Activated CD8-positive, alpha-beta T cell treated with anti-CD3 and anti-CD28 coated beads for 36 hours (primary cell): ENCODE data around the gene SLC25A41. TPM values are rescaled to one million over a fixed set of nuclear protein-coding genes. Genes with fewer than 3 reads are reported as not detected.

ENCODE experiments used
- ATAC-seq: fragments of 200-7000 bp; cut with Tn5 transposase; one replicate; pipeline ENCODE4 v1.10.0; 2021; ENCODE audit warnings: mild to moderate bottlenecking, moderate library complexity
- CTCF ChIA-PET: fragments of 350-600 bp; sonication (Branson Sonifier 250); formaldehyde crosslinking; loops from one replicate; lab custom pipeline; 2021; ENCODE audit warnings: antibody characterized with exemption; lab: Charles Lee
- POLR2A ChIA-PET: fragments of 350-600 bp; sonication (Branson Sonifier 250); formaldehyde crosslinking; loops from one replicate; lab custom pipeline; 2021; ENCODE audit warnings: antibody characterized with exemption; lab: Charles Lee
- DNase-seq: peaks from one replicate; pipeline ENCODE4 v3.0.0-alpha.2; 2020
- H3K27ac Mint-ChIP-seq: one replicate; pipeline ENCODE4 v1.8.0; 2021; ENCODE audit warnings: mild to moderate bottlenecking, mixed read lengths
- H3K27me3 Mint-ChIP-seq: one replicate; pipeline ENCODE4 v1.8.0; 2021; ENCODE audit warnings: mixed read lengths
- H3K36me3 Mint-ChIP-seq: one replicate; pipeline ENCODE4 v1.8.0; 2021; ENCODE audit warnings: low read depth, mixed read lengths
- H3K4me1 Mint-ChIP-seq: one replicate; pipeline ENCODE4 v1.8.0; 2021; ENCODE audit warnings: low read depth, mixed read lengths
- H3K4me3 Mint-ChIP-seq: one replicate; pipeline ENCODE4 v1.8.0; 2021; ENCODE audit warnings: mild to moderate bottlenecking, moderate library complexity, mixed read lengths
- H3K9me3 Mint-ChIP-seq: one replicate; pipeline ENCODE4 v1.8.0; 2021; ENCODE audit warnings: mixed read lengths
- CTCF ChIP-seq: fragments of 200-600 bp; IDR thresholded peaks from one replicate; pipeline ENCODE4 v1.8.0; 2022; ENCODE audit warnings: antibody characterized with exemption, mild to moderate bottlenecking
- intact Hi-C: fragments of 100-400 bp; cut with micrococcal nuclease; formaldehyde crosslinking; loops from one replicate; pipeline ENCODE4 v1.10.0; 2022
- total RNA-seq, 2 experiments: library from RNA; stranded (reverse); gene quantifications; one replicate each; pipeline ENCODE4 v1.2.3, GENCODE V29; 2021

Gene SLC25A41
- total RNA-seq, 2 experiments from 2014 or later, result not detected

DNA sequence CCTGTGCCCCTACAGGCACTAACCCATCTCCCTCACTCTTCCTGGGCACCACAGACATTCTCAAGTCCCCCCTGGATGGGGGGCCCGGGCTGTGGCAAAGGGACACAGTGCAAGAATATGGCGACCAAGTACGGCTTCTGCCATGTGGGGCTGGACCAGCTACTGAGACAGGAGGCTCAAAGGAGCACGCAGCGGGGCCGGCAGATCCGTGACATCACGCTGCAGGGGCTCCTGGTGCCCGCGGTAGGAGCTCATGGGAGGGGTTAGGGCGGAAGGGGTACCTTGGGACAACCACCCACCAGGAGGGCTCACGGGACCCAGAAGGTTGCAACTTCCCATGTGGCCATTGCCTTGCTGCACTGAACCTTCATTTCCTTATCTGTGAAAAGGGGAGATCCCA, 37.3 kb downstream of the SLC25A41 start:
- ATAC-seq, result no peak
- no peaks in the 10 kb centered on the region for H3K9me3 Mint-ChIP-seq
- DNase-seq, result no peak
- peaks cover 13% of the 10 kb centered on the region for H3K4me1 Mint-ChIP-seq
- ChIA-PET CTCF (interaction anchor here (0.7 kb wide), 1 partner anchor 19 kb away, joined by 3 read pairs; no protein-coding TSS in a partner anchor), POLR2A (no interaction called here)
- no peaks in the 10 kb centered on the region for H3K27me3 Mint-ChIP-seq
- no peak for TF ChIP-seq CTCF
- H3K4me3 Mint-ChIP-seq, result no peak overlapping the region
- intact Hi-C loops, result no loop called here
- H3K36me3 Mint-ChIP-seq, result peaks cover 11% of the 10 kb centered on the region
- no peak overlapping the region for H3K27ac Mint-ChIP-seq

- POLR2A ChIA-PET, result interaction anchor here (1.5 to 1.9 kb wide), 2 partner anchors 9 to 87 kb away, joined by 5 to 6 read pairs; partner anchors contain the start of gene DENND1C
- Mint-ChIP-seq H3K27ac (peak overlapping the region; percentile 54), H3K36me3 (peaks cover 17% of the 10 kb centered on the region), H3K4me3 (peak overlapping the region; percentile 11), H3K27me3 (no peaks in the 10 kb centered on the region), H3K9me3 (no peaks in the 10 kb centered on the region), H3K4me1 (peaks cover 17% of the 10 kb centered on the region)
- no peak for TF ChIP-seq CTCF
- CTCF ChIA-PET, result no interaction called here
- intact Hi-C loops, result no loop called here
- ATAC-seq (no peak), DNase-seq (no peak)
These were observed 38.7 kb downstream of the SLC25A41 start for GRCh38 chr19:6394831-6395230.

GRCh38 chr19:6393983-6394412, 39.6 kb downstream of the SLC25A41 start:
- peak; percentile 87 for DNase-seq
- Mint-ChIP-seq H3K4me3 (peak overlapping the region; percentile 80), H3K4me1 (peaks cover 17% of the 10 kb centered on the region), H3K9me3 (no peaks in the 10 kb centered on the region), H3K27me3 (no peaks in the 10 kb centered on the region), H3K27ac (peak overlapping the region; percentile 97), H3K36me3 (peaks cover 18% of the 10 kb centered on the region)
- ChIA-PET POLR2A (interaction anchor here (0.7 to 1.9 kb wide), 8 partner anchors 9 to 88 kb away, joined by 3 to 7 read pairs (median 4); partner anchors contain the start of genes CLPP, DENND1C and KHSRP), CTCF (interaction anchor here (1.0 kb wide), 1 partner anchor 18 kb away, joined by 3 read pairs; no protein-coding TSS in a partner anchor)
- no peak for TF ChIP-seq CTCF
- intact Hi-C loops, result no loop called here
- no peak for ATAC-seq

DNA sequence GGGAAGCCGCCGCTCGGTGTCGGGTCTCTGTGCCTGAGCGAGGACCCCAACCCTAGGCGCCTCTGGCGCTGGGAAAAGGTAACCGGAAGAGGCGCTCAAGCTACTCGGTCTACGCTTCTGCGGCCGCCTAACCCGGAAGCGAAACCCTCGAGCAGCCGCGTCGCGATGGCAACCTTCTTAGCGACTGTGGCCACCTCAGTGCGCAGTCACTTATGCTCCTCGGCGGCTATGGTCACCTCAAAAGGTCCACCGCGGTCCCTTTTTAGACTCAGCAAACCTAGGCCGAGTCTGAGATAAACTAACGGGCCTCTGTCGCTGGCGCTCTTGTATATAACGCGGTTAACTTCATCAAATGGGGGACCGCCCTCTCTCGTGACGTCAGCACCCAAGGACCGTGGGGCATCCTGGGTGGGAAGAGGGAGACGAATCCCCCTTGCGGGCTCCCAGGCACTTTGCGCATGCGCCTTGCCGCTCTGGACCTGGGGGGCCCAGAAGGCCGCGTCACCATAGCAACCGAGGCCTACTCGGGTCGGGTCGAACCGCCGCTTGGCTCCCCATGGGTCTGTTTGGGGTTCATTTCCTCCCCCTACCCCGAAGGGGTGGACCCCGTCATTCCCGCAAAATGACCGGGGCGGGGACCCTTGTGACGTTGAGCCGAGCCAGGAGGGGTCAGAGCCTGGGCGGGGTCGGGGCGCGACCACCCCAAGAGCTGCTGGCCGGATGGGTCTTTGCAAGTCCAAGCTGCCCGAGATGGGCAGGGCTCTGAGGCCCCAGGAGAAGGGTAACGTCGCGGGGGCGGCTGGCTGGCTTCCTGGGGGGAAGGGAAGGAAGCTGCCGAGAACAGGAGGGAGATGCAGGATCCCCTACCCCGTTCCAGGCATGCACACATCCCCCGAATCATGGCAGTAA, 40.2 kb downstream of the SLC25A41 start, which contains the start of gene GTF2F1:
TSS of gene GTF2F1 (minus strand) at position 91 of the 909 bp plus-strand sequence. CDS start 169 bp downstream, outside the sequence.
- no peaks in the 10 kb centered on the region for H3K27me3 Mint-ChIP-seq

More for the DNA sequence above, 40.2 kb downstream of the SLC25A41 start, which contains the start of gene GTF2F1:
- TF ChIP-seq CTCF, result peak; percentile 28
- ChIA-PET POLR2A (interaction anchor here (0.6 to 1.9 kb wide), 9 partner anchors 10 to 1506 kb away, joined by 3 to 7 read pairs (median 4); partner anchors contain the start of genes CLPP, DENND1C and KHSRP), CTCF (interaction anchor here (1.0 kb wide), 1 partner anchor 19 kb away, joined by 3 read pairs; no protein-coding TSS in a partner anchor)
- intact Hi-C loops, result no loop called here
- Mint-ChIP-seq H3K4me1 (peaks cover 17% of the 10 kb centered on the region), H3K36me3 (peaks cover 21% of the 10 kb centered on the region), H3K27ac (peak within 1 kb of the TSS; percentile 97), H3K9me3 (no peaks in the 10 kb centered on the region), H3K4me3 (peak within 1 kb of the TSS; percentile 80)
- peak; percentile 86 for ATAC-seq
- DNase-seq, result peak; percentile 97
